ENCODE results near the gene FOXP1.

DNA sequence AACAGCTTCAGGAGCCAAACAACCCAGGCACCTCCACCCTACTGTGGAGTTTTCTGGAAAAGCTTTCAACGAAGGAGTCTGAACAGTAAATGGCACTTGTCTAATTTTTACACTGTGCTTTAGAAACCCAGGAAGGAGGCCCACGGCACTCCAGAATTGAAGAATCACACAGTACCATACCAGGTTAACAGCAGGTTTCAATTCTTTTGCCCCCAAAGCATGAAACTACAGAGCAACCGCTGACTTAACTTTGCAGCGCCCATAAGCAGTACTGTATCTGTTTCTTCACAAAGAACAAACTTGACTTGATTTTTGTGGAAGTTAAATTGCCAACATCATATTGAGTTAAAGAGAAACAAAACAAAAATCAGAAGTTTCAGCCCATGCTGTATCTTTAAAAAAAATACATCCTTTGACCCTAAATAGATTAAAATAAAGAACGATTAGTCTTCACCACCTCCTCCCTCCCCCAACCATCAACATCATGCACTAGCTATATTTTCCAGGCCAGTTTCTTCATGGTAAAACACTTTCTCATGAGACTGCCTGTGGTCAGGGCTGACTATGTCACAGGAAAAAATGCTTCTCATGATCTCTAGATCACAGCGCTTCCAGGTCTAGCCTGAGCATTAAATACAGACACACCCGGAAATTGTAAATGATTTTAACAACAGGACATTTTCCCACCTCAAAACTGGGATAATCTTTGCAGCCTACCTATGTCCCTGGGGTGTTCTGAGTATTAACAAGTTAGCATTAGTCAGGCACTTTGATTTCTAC is 456.3 kb downstream of the FOXP1 start:
- TF ChIP-seq, protein P1, sequence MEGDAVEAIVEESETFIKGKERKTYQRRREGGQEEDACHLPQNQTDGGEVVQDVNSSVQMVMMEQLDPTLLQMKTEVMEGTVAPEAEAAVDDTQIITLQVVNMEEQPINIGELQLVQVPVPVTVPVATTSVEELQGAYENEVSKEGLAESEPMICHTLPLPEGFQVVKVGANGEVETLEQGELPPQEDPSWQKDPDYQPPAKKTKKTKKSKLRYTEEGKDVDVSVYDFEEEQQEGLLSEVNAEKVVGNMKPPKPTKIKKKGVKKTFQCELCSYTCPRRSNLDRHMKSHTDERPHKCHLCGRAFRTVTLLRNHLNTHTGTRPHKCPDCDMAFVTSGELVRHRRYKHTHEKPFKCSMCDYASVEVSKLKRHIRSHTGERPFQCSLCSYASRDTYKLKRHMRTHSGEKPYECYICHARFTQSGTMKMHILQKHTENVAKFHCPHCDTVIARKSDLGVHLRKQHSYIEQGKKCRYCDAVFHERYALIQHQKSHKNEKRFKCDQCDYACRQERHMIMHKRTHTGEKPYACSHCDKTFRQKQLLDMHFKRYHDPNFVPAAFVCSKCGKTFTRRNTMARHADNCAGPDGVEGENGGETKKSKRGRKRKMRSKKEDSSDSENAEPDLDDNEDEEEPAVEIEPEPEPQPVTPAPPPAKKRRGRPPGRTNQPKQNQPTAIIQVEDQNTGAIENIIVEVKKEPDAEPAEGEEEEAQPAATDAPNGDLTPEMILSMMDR (conservative IDR thresholded peaks at IDR 0.05 in 1 of 2, IDR thresholded peaks at IDR 0.05 in 1 of 2; ENCODE audit: extremely low read depth in 1 of 2, insufficient read depth in 1 of 2, low read depth in 1 of 2, low read length in 2 of 2), result no peak
- TF ChIP-seq EZH2 (IDR thresholded peaks at IDR 0.05; ENCODE audit: borderline replicate concordance, low read length), result no peak

Data from mammary epithelial cell (primary cell).